ENCODE results near the gene CYS1.
"Not testable (repeated sequence)": the region's sequence is repeated elsewhere in the genome, so short reads cannot be mapped to it uniquely, and the experiment has no call there.

Gene CYS1

DNA sequence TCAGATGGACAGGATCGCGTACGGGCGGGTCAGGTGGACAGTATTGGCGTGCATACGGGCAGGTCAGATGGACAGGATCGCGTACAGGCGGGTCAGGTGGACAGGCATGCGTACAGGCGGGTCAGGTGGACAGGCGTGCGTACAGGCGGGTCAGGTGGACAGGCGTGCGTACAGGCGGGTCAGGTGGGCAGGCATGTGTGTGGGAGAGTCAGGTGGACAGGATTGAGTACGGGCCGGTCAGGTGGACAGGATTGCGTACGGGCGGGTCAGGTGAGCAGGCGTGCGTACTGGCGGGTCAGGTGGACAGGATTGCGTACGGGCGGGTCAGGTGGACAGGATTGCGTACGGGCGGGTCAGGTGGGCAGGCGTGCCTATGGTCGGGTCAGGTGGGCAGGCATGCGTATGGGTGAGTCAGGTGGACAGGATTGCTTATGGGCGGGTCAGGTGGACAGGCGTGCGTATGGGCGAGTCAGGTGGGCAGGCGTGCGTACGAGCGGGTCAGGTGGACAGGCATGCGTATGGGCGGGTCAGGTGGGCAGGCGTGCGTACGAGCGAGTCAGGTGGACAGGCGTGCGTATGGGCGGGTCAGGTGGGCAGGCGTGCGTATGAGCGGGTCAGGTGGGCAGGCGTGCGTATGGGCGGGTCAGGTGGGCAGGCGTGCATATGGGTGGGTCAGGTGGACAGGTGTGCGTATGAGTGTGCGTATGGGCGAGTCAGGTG is 68.4 kb downstream of the CYS1 start:
- FAIRE-seq: not testable (repeated sequence)

DNA sequence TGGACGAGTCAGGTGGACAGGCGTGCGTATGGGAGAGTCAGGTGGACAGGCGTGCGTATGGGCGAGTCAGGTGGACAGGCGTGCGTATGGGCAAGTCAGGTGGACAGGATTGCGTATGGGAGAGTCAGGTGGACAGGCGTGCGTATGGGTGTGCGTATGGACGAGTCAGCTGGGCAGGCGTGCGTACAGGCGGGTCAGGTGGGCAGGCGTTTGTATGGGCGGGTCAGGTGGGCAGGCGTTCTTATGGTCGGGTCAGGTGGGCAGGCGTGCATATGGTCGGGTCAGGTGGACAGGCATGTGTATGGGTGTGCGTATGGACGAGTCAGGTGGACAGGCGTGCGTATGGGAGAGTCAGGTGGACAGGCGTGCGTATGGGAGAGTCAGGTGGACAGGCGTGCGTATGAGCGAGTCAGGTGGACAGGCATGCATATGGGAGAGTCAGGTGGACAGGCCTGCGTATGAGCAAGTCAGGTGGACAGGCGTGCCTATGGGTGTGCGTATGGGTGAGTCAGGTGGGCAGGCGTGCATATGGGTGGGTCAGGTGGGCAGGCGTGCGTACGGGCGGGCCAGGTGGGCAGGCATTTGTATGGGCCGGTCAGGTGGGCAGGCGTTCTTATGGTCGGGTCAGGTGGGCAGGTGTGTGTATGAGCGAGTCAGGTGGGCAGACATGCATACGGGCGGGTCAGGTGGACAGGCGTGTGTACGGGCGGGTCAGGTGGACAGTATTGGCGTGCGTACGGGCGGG is 69.2 kb downstream of the CYS1 start:
- not testable (repeated sequence) for FAIRE-seq

DNA sequence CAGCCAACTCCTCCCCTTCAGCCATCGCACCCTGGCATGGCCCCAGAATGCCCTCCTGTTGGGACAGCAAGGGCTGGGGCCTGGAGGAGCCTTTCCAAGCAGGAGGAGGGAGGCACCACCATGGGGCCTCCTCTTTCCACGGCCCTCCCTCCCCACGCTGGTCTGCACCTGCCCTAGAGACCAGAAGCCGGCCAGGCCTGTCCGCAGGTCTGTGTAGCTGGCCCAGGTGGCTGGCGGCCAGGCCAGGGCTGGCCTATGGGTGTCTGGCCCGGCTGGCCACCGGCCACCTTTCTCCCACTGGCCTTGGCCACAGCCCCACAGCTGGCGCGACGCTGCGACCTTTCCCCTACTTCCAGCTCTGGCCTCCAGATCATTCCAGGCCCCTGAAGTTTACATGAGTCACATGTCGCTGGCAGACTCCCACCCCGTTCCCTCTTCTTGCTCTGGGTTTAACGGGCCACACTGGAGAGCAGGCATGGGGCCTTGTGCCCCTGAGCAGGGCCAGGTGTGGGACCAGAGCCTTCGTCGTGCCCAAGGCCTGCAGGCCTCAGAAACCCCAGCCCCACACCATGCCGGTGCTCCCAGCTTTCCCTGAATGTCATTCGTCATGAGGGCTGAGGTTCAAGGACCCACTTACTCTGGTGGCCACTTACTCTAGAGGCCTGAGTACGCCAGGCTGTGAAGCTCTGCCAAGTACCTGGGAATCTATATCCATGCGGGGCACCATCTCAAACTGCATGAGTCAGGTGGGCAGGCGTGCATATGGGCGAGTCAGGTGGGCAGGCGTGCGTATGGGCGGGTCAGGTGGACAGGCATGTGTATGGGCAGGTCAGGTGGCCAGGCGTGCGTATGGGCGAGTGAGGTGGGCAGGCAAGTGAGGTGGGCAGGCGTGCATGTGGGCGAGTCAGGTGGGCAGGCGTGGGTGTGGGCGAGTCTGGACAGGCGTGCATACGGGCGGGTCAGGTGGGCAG is 70.1 kb downstream of the CYS1 start:
- FAIRE-seq: no peak

DNA sequence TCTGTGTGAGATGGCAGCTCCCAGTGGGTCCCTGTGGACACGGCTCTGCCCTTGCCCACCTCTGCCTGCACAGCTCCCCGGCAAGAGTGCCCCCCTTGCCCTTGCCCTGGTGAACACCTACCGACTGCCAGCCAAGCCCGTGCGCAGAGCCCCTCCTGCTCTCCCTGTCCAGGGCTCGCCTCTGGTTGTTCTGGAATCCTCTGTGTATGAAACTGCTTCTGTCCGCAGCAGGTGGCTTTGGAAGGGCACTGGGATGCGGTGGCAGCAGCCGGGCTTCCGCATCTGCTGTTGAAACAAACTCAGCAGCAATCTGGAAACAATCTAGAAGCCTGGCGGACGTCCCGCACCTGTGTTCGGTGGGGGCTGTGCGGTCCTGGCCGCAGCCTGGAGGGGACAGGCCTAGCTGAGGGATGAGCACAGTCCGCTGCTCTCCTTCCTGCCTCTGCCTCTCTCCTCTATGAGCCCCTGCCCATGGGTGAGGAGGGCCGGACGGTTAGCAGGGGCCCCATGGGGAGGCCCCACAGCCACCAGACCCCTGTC is 70.9 kb downstream of the CYS1 start:
- FAIRE-seq: no peak

DNA sequence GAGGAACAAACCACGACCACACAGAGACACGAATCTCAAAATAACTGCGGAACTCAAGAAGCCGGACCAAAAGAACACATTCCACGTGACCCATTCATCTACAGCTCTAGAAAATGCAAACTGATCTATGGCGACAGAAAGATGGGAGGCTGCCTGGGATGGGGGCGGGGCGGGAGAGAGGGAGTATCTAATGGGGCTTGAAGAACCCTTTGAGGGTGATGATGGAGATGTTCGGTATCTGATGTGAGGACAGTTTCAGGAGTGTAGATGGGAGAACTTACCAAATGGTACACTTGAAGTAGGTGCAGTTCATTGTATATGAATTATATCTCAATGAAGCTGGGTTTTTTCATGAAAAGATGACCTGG is 71.4 kb downstream of the CYS1 start:
- no peak for FAIRE-seq

DNA sequence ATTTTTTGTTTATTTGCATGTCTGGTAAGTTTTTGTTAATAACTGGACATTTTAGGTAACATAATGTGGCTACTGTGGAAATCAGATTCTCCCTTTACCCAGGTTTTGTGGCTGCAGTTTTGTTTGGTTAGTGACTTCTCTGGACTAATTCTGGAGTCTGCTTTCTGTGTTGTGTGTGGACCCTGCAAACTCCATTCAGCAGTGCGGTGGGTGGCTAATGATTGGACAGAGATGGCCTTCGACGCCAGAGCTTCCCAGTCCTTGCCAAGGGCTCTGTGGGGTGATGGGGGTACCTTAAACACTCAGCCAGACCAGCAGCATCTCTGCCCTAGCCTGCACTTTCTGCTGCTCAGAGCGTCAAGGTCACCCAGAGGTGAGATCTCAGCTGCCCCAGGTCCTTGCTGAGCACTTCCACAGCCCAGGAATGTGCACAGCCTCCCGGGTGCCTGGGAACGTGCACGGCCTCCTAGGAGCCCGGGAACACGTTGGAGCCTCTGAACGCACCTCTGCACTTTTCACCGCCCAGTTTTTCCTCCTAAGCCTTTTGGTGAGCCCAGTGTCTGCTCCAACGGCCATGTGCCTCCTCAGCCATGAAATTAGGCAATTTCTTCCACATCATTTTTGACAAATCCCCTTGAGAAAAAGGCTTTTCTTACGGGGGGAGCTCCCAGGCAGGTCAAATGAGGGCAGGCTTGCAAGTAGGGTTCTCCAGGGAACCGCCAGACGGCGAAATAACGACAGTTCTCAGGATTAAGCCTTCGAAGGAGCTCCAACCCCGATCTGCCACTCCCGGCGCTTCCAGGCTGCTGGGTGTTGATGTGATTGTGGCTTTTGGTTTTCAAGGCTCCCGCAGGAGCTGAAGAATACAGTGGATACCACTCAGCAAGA is 72.0 kb downstream of the CYS1 start:
- no peak for FAIRE-seq

DNA sequence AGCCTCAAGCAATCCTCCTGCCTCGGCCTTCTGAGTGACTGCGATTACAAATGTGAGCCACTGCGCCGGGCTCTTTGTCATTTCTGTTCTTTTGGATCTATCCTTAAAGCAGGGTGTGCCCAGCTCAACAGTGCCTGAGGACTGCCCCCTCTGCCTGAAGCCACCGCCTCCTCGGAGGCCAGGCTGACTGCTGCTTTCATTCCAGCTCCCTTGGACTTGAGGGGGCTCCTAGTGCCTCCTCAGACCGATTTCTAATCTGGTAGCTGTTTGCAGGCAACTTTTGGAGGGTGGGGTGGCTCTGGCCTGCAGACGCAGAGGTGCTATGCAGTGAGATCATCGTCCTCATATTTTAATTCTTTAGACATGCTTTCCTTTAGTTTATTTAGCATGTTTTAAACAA is 72.8 kb downstream of the CYS1 start:
- FAIRE-seq: no peak
